ENCODE data around the gene MED31.
"Not testable (repeated sequence)": the region's sequence is repeated elsewhere in the genome, so short reads cannot be mapped to it uniquely, and the experiment has no call there.

The MED31 gene

DNA sequence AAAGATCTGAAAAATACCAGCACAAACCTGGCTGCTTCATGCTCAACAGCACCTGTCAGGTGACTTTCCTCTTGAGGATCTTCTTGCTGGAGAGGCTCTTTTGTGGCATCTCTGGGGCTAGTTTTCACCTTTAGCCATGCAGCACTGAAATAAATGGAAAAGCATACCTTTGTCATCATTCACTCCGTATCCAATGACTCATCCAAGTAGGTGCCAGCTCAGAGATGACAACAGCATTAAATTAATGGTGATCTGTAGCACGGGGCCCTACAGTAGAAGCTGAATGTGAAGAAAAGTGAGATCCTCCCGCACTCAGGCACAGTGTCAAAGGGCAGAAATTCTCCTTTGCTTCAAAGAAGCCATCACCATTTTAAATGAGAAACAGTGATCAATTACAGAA lies 43.1 kb downstream of the MED31 start:
- Histone ChIP-seq H3K4me3 (ENCODE audit: low read depth in 1 of 2, low read length in 2 of 2) (no peak overlapping the region), H3K36me3 (ENCODE audit: control insufficient read depth in 1 of 2, insufficient read depth in 2 of 2, low read length in 2 of 2) (peaks cover 46 to 61% of the 10 kb centered on the region in 2 donors), H3K27ac (ENCODE audit: low read length) (no peak overlapping the region), H3K27me3 (ENCODE audit: low read depth, low read length) (no peaks in the 10 kb centered on the region), H3K4me1 (ENCODE audit: control insufficient read depth in 1 of 2, insufficient read depth in 2 of 2, low read length in 2 of 2) (peaks cover 0 to 4% of the 10 kb centered on the region in 2 donors), H3K9me3 (ENCODE audit: control insufficient read depth in 1 of 2, low read length in 2 of 2) (no peaks in the 10 kb centered on the region)

DNA sequence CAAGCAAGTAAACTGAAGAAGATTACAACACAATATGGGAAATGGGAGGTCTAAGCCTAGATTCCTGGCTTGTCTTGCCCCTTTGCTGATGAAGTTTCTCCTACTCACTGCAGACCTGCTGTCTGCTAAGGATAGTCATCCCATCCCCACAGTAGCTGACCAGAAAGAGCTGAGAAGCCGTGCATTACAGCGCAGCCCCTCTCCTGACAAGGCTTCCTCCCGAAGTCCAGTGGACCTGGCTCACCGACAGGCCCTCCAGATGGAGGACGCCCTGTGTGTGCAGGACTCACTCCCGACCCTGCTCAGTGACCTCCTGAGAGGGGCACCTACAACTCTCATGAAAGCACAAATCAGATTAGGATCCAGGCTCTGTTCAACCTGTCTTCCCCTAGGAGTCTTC lies 46.3 kb downstream of the MED31 start:
- no peaks in the 10 kb centered on the region for H3K9me3 ChIP-seq (ENCODE audit: control insufficient read depth in 1 of 2, low read length in 2 of 2)
- peaks cover 0 to 4% of the 10 kb centered on the region in 2 donors for H3K4me1 ChIP-seq (ENCODE audit: control insufficient read depth in 1 of 2, insufficient read depth in 2 of 2, low read length in 2 of 2)
- peaks cover 44 to 50% of the 10 kb centered on the region in 2 donors for H3K36me3 ChIP-seq (ENCODE audit: control insufficient read depth in 1 of 2, insufficient read depth in 2 of 2, low read length in 2 of 2)
- no peak overlapping the region for H3K27ac ChIP-seq (ENCODE audit: low read length)
- H3K27me3 ChIP-seq (ENCODE audit: low read depth, low read length) = no peaks in the 10 kb centered on the region
- H3K4me3 ChIP-seq (ENCODE audit: low read depth in 1 of 2, low read length in 2 of 2) = no peak overlapping the region

DNA sequence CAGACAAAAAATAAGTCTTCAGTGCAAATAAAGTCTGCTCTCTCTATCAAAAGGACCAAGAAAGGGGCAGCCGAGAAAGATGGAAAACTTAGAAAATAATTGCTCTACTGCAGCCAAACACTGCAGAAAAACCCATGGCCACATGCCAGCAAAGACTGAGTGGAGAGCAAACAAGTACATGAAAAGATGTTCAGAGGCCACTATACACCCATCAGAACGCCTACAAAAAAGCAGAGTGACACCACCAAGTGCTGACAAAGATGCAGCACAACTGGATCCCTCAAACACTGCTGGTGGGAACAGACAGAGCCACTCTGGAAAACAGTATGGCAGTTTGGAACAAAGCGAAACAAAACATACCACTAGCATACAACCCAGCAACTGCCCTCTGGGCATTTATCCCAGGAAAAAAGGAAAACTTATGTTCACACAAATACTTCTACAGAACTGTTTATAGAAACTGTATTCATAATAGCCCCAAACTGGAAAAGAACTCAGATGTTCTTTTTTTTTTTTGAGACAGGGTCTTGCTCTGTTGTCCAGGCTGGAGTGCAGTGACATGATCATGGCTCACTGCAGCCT lies 47.6 kb downstream of the MED31 start:
- H3K36me3 ChIP-seq (ENCODE audit: control insufficient read depth in 1 of 2, insufficient read depth in 2 of 2, low read length in 2 of 2) = peaks cover 45 to 49% of the 10 kb centered on the region in 2 donors
- peaks cover 2 to 13% of the 10 kb centered on the region in 2 donors for H3K4me1 ChIP-seq (ENCODE audit: control insufficient read depth in 1 of 2, insufficient read depth in 2 of 2, low read length in 2 of 2)
- no peak overlapping the region for H3K4me3 ChIP-seq (ENCODE audit: low read depth in 1 of 2, low read length in 2 of 2)
- H3K27ac ChIP-seq (ENCODE audit: low read length) = no peak overlapping the region
- no peaks in the 10 kb centered on the region for H3K27me3 ChIP-seq (ENCODE audit: low read depth, low read length)
- no peaks in the 10 kb centered on the region for H3K9me3 ChIP-seq (ENCODE audit: control insufficient read depth in 1 of 2, low read length in 2 of 2)

DNA sequence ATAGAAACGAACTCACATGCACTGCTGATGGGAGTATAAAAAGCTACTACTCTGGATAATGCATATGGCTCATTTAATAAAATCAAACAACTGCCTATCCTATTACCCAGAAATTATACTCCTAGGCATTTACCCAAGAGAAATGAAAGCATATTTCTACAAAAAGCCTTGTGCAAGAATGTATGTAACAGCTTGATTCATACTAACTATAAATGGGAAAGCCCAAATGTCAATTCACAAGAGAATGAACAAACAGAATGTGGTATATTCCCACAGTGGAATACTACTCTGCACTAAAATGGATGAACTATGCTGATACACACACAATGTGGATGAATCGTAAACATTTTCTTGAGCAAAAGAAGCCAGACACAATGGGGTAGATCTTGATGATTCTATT lies 49.3 kb downstream of the MED31 start:
- Histone ChIP-seq H3K4me1 (ENCODE audit: control insufficient read depth in 1 of 2, insufficient read depth in 2 of 2, low read length in 2 of 2) (peaks cover 6 to 13% of the 10 kb centered on the region in 2 donors), H3K9me3 (ENCODE audit: control insufficient read depth in 1 of 2, low read length in 2 of 2) (no peaks in the 10 kb centered on the region), H3K36me3 (ENCODE audit: control insufficient read depth in 1 of 2, insufficient read depth in 2 of 2, low read length in 2 of 2) (peaks cover 31 to 40% of the 10 kb centered on the region in 2 donors), H3K4me3 (ENCODE audit: low read depth in 1 of 2, low read length in 2 of 2) (no peak overlapping the region), H3K27ac (ENCODE audit: low read length) (no peak overlapping the region), H3K27me3 (ENCODE audit: low read depth, low read length) (no peaks in the 10 kb centered on the region)

DNA sequence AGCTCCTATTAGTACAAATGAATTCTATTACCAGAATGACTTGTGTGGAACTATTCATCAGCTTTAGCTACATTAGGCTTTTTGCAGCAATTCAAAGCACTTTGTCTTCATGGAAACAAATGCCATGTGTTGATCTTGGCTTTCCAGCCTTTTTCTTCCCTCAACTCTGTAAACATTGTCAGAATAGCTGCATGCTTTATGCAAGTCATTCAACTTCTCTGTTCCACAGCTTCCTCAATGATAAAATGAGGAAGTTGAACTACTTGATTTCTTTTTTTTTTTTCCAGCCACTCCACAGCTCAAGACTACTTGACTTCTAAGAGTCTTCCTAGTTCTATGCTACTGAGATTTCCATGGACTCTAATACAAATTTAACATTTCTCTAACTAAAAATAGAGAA lies 52.0 kb downstream of the MED31 start:
- no peak overlapping the region for H3K27ac ChIP-seq (ENCODE audit: low read length)
- no peak overlapping the region for H3K4me3 ChIP-seq (ENCODE audit: low read depth in 1 of 2, low read length in 2 of 2)
- no peaks in the 10 kb centered on the region for H3K9me3 ChIP-seq (ENCODE audit: control insufficient read depth in 1 of 2, low read length in 2 of 2)
- H3K27me3 ChIP-seq (ENCODE audit: low read depth, low read length) = no peaks in the 10 kb centered on the region
- peaks cover 30 to 37% of the 10 kb centered on the region in 2 donors for H3K36me3 ChIP-seq (ENCODE audit: control insufficient read depth in 1 of 2, insufficient read depth in 2 of 2, low read length in 2 of 2)
- peaks cover 6 to 13% of the 10 kb centered on the region in 2 donors for H3K4me1 ChIP-seq (ENCODE audit: control insufficient read depth in 1 of 2, insufficient read depth in 2 of 2, low read length in 2 of 2)

DNA sequence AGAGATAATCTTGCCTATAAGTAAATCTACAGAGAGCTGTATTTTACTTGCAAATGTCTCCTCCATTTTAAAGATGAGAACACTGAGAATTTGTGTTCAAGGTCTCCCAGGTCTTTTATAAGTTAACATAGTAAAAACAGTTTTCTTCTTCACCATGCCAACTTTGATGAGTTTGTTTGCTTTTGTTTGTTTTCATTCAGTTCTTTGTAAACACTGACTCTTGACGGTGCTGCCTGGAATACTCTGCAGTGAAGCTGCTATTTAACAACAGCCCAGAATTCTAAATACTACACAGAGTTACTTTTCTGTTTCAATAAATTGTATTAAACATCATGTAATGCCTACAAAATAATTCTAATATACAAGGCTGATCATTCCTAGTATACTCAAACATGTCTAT lies 53.7 kb downstream of the MED31 start:
- Histone ChIP-seq H3K4me1 (ENCODE audit: control insufficient read depth in 1 of 2, insufficient read depth in 2 of 2, low read length in 2 of 2) (peaks cover 6 to 9% of the 10 kb centered on the region in 2 donors), H3K27me3 (ENCODE audit: low read depth, low read length) (no peaks in the 10 kb centered on the region), H3K9me3 (ENCODE audit: control insufficient read depth in 1 of 2, low read length in 2 of 2) (no peaks in the 10 kb centered on the region), H3K4me3 (ENCODE audit: low read depth in 1 of 2, low read length in 2 of 2) (no peak overlapping the region), H3K27ac (ENCODE audit: low read length) (no peak overlapping the region), H3K36me3 (ENCODE audit: control insufficient read depth in 1 of 2, insufficient read depth in 2 of 2, low read length in 2 of 2) (peaks cover 35 to 39% of the 10 kb centered on the region in 2 donors)

DNA sequence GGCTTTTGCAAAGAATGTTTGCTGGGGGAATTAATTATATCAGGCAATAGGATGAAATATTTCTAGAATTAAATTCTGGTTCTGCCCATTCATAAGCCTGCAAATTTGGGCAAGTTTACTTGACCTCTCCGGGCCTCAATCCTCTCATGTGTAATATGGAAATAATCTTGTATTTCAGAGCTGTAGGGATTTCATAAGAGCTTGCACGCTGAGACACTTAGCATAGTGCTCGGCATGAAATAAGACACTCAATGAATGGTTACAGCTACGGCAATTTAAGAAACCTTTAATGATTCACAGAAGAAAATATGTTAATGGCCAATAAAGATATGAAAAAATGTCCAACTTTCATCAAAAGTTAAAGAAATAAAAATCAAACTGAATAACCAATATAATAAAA lies 54.5 kb downstream of the MED31 start:
- H3K4me1 ChIP-seq (ENCODE audit: control insufficient read depth in 1 of 2, insufficient read depth in 2 of 2, low read length in 2 of 2) = peaks cover 6 to 9% of the 10 kb centered on the region in 2 donors
- H3K36me3 ChIP-seq (ENCODE audit: control insufficient read depth in 1 of 2, insufficient read depth in 2 of 2, low read length in 2 of 2) = peaks cover 40% of the 10 kb centered on the region in 2 donors
- no peak overlapping the region for H3K27ac ChIP-seq (ENCODE audit: low read length)
- no peak overlapping the region for H3K4me3 ChIP-seq (ENCODE audit: low read depth in 1 of 2, low read length in 2 of 2)
- H3K27me3 ChIP-seq (ENCODE audit: low read depth, low read length) = no peaks in the 10 kb centered on the region
- no peaks in the 10 kb centered on the region for H3K9me3 ChIP-seq (ENCODE audit: control insufficient read depth in 1 of 2, low read length in 2 of 2)

DNA sequence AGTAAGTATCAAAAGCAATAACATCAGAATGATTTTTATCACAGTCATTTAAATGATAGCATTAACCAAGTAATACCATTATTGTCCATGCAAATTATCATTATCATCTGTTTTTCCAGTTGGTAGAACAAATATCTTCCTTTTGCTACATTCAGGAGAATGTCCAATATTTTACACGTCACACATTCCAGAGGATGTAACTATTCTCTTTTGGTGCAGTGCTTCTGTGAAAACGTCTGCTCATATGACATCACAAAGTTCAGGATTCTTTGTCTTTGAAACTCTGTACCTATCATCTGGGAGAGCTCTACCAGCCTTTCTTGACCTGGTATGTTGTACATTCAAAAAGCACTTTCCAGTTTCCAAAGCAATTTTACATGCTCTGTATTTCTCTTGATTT lies 54.9 kb downstream of the MED31 start:
- no peaks in the 10 kb centered on the region for H3K27me3 ChIP-seq (ENCODE audit: low read depth, low read length)
- H3K36me3 ChIP-seq (ENCODE audit: control insufficient read depth in 1 of 2, insufficient read depth in 2 of 2, low read length in 2 of 2) = peaks cover 44 to 45% of the 10 kb centered on the region in 2 donors
- H3K4me1 ChIP-seq (ENCODE audit: control insufficient read depth in 1 of 2, insufficient read depth in 2 of 2, low read length in 2 of 2) = peaks cover 6 to 9% of the 10 kb centered on the region in 2 donors
- no peak overlapping the region for H3K27ac ChIP-seq (ENCODE audit: low read length)
- no peak overlapping the region for H3K4me3 ChIP-seq (ENCODE audit: low read depth in 1 of 2, low read length in 2 of 2)
- H3K9me3 ChIP-seq (ENCODE audit: control insufficient read depth in 1 of 2, low read length in 2 of 2) = no peaks in the 10 kb centered on the region

DNA sequence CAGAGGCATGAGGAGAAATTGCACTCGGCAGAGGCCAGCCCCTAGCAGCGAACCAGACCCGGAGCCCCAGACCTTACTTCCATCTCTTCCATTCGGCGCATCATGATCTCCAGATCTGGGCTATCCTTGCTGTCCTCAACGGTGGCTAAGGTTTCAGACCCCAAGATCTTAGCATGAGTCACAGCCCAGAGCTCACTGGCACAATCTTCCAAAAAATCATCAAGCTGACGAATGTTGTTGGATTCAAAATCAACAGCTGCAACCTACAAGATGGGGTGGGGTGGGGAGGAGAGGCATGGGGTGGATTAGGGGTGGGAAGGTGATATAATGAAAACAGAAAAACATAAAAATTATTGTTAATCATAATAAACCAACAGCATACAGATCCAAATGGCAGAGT lies 55.3 kb downstream of the MED31 start:
- H3K27me3 ChIP-seq (ENCODE audit: low read depth, low read length) = no peaks in the 10 kb centered on the region
- H3K4me1 ChIP-seq (ENCODE audit: control insufficient read depth in 1 of 2, insufficient read depth in 2 of 2, low read length in 2 of 2) = peaks cover 6 to 9% of the 10 kb centered on the region in 2 donors
- peaks cover 45 to 47% of the 10 kb centered on the region in 2 donors for H3K36me3 ChIP-seq (ENCODE audit: control insufficient read depth in 1 of 2, insufficient read depth in 2 of 2, low read length in 2 of 2)
- H3K4me3 ChIP-seq (ENCODE audit: low read depth in 1 of 2, low read length in 2 of 2) = no peak overlapping the region
- H3K27ac ChIP-seq (ENCODE audit: low read length) = no peak overlapping the region
- H3K9me3 ChIP-seq (ENCODE audit: control insufficient read depth in 1 of 2, low read length in 2 of 2) = no peaks in the 10 kb centered on the region

DNA sequence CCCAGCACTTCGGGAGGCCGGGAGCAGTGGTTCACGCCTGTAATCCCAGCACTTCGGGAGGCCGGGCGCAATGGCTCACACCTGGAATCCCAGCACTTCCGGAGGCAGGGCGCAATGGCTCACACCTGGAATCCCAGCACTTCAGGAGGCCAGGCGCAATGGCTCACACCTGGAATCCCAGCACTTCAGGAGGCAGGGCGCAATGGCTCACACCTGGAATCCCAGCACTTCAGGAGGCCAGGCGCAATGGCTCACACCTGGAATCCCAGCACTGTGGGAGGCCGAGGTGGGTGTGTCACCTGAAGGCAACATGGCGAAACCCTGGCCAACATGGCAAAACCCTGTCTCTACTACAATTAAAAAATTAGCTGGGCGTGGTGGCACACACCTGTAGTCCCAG lies 58.0 kb downstream of the MED31 start:
- not testable (repeated sequence) for H3K27me3 ChIP-seq (ENCODE audit: low read depth, low read length); H3K9me3 ChIP-seq (ENCODE audit: control insufficient read depth in 1 of 2, low read length in 2 of 2); H3K4me3 ChIP-seq (ENCODE audit: low read depth in 1 of 2, low read length in 2 of 2); H3K4me1 ChIP-seq (ENCODE audit: control insufficient read depth in 1 of 2, insufficient read depth in 2 of 2, low read length in 2 of 2); H3K27ac ChIP-seq (ENCODE audit: low read length)
- H3K36me3 ChIP-seq (ENCODE audit: control insufficient read depth in 1 of 2, insufficient read depth in 2 of 2, low read length in 2 of 2) = peaks cover 52 to 62% of the 10 kb centered on the region in 2 donors

All from muscle layer of duodenum (tissue), 2 donors.